ENCODE data around the gene DYNC1I2. TPM values are rescaled to one million over a fixed set of nuclear protein-coding genes. Genes with fewer than 3 reads are reported as not detected.
"Not testable (repeated sequence)": the region's sequence is repeated elsewhere in the genome, so short reads cannot be mapped to it uniquely, and the experiment has no call there.

Gene DYNC1I2
- polyA plus RNA-seq, 1 of the 3 experiments (the other 2 are of a cell fraction) = 99.7 TPM

GRCh38 chr2:171747371-171747770 lies 60.1 kb downstream of the DYNC1I2 start (continued):
- no peak for TF ChIP-seq ZBTB33 (IDR thresholded peaks at IDR 0.05; ENCODE audit: borderline replicate concordance, low read depth)

- peaks cover 51 to 73% of the 10 kb centered on the region in 2 experiments for H3K36me3 ChIP-seq (replicated peaks in 1 of 2; ENCODE audit: control insufficient read depth in 1 of 2, insufficient read depth in 2 of 2, low read length in 1 of 2)
- H3K9me3 ChIP-seq = no peaks in the 10 kb centered on the region
- H3K27ac ChIP-seq (ENCODE audit: low read depth in 2 of 2, low read length in 1 of 2) = no peak overlapping the region
- TF ChIP-seq NRF1 (IDR thresholded peaks at IDR 0.05; ENCODE audit: low read depth, low read length) (no peak), ELF1 (IDR thresholded peaks at IDR 0.05) (no peak), MAX (IDR thresholded peaks at IDR 0.05; ENCODE audit: low read depth) (no peak), YY1 (IDR thresholded peaks at IDR 0.05; ENCODE audit: low read depth) (no peak), FOSL2 (IDR thresholded peaks at IDR 0.05; ENCODE audit: borderline replicate concordance, low read depth) (no peak), PBX3 (IDR thresholded peaks at IDR 0.05) (no peak), TAF1 (IDR thresholded peaks at IDR 0.05; ENCODE audit: borderline replicate concordance, low read depth, low read length) (no peak), RCOR1 (IDR thresholded peaks at IDR 0.05; ENCODE audit: low read length) (no peak), MXI1 (IDR thresholded peaks at IDR 0.05; ENCODE audit: low read depth, low read length) (no peak), JUND (IDR thresholded peaks at IDR 0.05) (no peak), USF1 (IDR thresholded peaks at IDR 0.05; ENCODE audit: borderline replicate concordance, low read depth) (no peak)
- no peak overlapping the region for H3K9ac ChIP-seq
- no peaks in the 10 kb centered on the region for H4K20me1 ChIP-seq (ENCODE audit: insufficient read depth)
- ChIA-PET POLR2A (no interaction called here), CTCF (interaction anchor here (1.3 kb wide), 1 partner anchor 373 kb away, joined by 3 read pairs; no protein-coding TSS in a partner anchor)
- peaks cover 7% of the 10 kb centered on the region for H3K79me2 ChIP-seq (ENCODE audit: insufficient read depth)
- 97% methylated on average over 1 of the region's 1 CpG for WGBS (ENCODE audit: low lambda C conversion rate)
- peaks cover 12% of the 10 kb centered on the region for H3F3A ChIP-seq (replicated peaks; ENCODE audit: insufficient read depth)
- H3K4me3 ChIP-seq (ENCODE audit: low read depth in 2 of 2, low read length in 1 of 2) = no peak overlapping the region
- H3K4me2 ChIP-seq = no peak overlapping the region
- no peak overlapping the region for H2AFZ ChIP-seq (ENCODE audit: low read depth)
- no peaks in the 10 kb centered on the region; a peak in 1 of 4 replicates for H3K4me1 ChIP-seq (ENCODE audit: control insufficient read depth in 1 of 2, insufficient read depth in 2 of 2, low read depth in 1 of 2, low read length in 1 of 2)
- no peak for DNase-seq
- H3K9me2 ChIP-seq = no peaks in the 10 kb centered on the region
- no peaks in the 10 kb centered on the region for H3K27me3 ChIP-seq (ENCODE audit: insufficient read depth)
Measured at GRCh38 chr2:171754254-171754939, 67.1 kb downstream of the DYNC1I2 start.

- POLR2A ChIA-PET; H2AFZ ChIP-seq (ENCODE audit: low read depth); H3K9me2 ChIP-seq; H3K79me2 ChIP-seq (ENCODE audit: insufficient read depth); H3K9me3 ChIP-seq; DNase-seq; CTCF ChIA-PET; H3K9ac ChIP-seq; H3K27ac ChIP-seq (ENCODE audit: low read depth in 2 of 2, low read length in 1 of 2); H3K4me1 ChIP-seq (ENCODE audit: control insufficient read depth in 1 of 2, insufficient read depth in 2 of 2, low read depth in 1 of 2, low read length in 1 of 2); H3F3A ChIP-seq (replicated peaks; ENCODE audit: insufficient read depth); H3K4me2 ChIP-seq; H4K20me1 ChIP-seq (ENCODE audit: insufficient read depth); H3K4me3 ChIP-seq (ENCODE audit: low read depth in 2 of 2, low read length in 1 of 2); H3K27me3 ChIP-seq (ENCODE audit: insufficient read depth): not testable (repeated sequence)
- 100% methylated on average over 1 of the region's 1 CpG for WGBS (ENCODE audit: low lambda C conversion rate)
- H3K36me3 ChIP-seq (replicated peaks in 1 of 2; ENCODE audit: control insufficient read depth in 1 of 2, insufficient read depth in 2 of 2, low read length in 1 of 2) = peaks cover 27 to 53% of the 10 kb centered on the region in 2 experiments
Measured at GRCh38 chr2:171758762-171759161, 71.5 kb downstream of the DYNC1I2 start.

GRCh38 chr2:171761176-171761575 lies 73.9 kb downstream of the DYNC1I2 start:
- H3K9me3 ChIP-seq; H2AFZ ChIP-seq (ENCODE audit: low read depth); H3K4me3 ChIP-seq (ENCODE audit: low read depth in 2 of 2, low read length in 1 of 2); H3K27ac ChIP-seq (ENCODE audit: low read depth in 2 of 2, low read length in 1 of 2); H3K9me2 ChIP-seq; H4K20me1 ChIP-seq (ENCODE audit: insufficient read depth); H3K4me1 ChIP-seq (ENCODE audit: control insufficient read depth in 1 of 2, insufficient read depth in 2 of 2, low read depth in 1 of 2, low read length in 1 of 2); H3K27me3 ChIP-seq (ENCODE audit: insufficient read depth); H3K9ac ChIP-seq; POLR2A ChIA-PET; H3F3A ChIP-seq (replicated peaks; ENCODE audit: insufficient read depth); DNase-seq; H3K4me2 ChIP-seq; H3K79me2 ChIP-seq (ENCODE audit: insufficient read depth): not testable (repeated sequence)
- WGBS (ENCODE audit: low lambda C conversion rate) = 92% methylated on average over 3 of the region's 4 CpGs
- H3K36me3 ChIP-seq (replicated peaks in 1 of 2; ENCODE audit: control insufficient read depth in 1 of 2, insufficient read depth in 2 of 2, low read length in 1 of 2) = peaks cover 20 to 51% of the 10 kb centered on the region in 2 experiments
- CTCF ChIA-PET = interaction anchor here (1.5 kb wide), 1 partner anchor 11 kb away, joined by 5 read pairs; no protein-coding TSS in a partner anchor

Data from SK-N-SH (cell line).